Measurements from ENCODE around the gene SLC6A17.

SLC6A17 gene

GRCh38 chr1:110230381-110231199 lies 80.3 kb downstream of the SLC6A17 start:
- no peaks in the 10 kb centered on the region for H3K9me3 Mint-ChIP-seq
- H3K27me3 Mint-ChIP-seq, result no peaks in the 10 kb centered on the region
- CTCF ChIA-PET, result no interaction called here
- H3K4me1 Mint-ChIP-seq, result no peaks in the 10 kb centered on the region
- H3K4me3 Mint-ChIP-seq, result no peak overlapping the region
- no peak overlapping the region for H3K27ac Mint-ChIP-seq
- DNase-seq, result no peak
- no peaks in the 10 kb centered on the region for H3K36me3 Mint-ChIP-seq

- H3K4me1 Mint-ChIP-seq, result no peaks in the 10 kb centered on the region
- no peaks in the 10 kb centered on the region for H3K9me3 Mint-ChIP-seq
- H3K36me3 Mint-ChIP-seq, result no peaks in the 10 kb centered on the region
- no peaks in the 10 kb centered on the region for H3K27me3 Mint-ChIP-seq
- CTCF ChIA-PET, result no interaction called here
- no peak overlapping the region for H3K4me3 Mint-ChIP-seq
- DNase-seq, result no peak
- no peak overlapping the region for H3K27ac Mint-ChIP-seq
Observed at GRCh38 chr1:110233861-110234260, 83.6 kb downstream of the SLC6A17 start.

- H3K27me3 Mint-ChIP-seq, result no peaks in the 10 kb centered on the region
- H3K4me3 Mint-ChIP-seq, result no peak overlapping the region
- DNase-seq, result no peak
- H3K36me3 Mint-ChIP-seq, result no peaks in the 10 kb centered on the region
- CTCF ChIA-PET, result interaction anchor here (1.2 kb wide), 1 partner anchor 27 kb away, joined by 4 read pairs; no protein-coding TSS in a partner anchor
- no peak overlapping the region for H3K27ac Mint-ChIP-seq
- H3K4me1 Mint-ChIP-seq, result no peaks in the 10 kb centered on the region
- no peaks in the 10 kb centered on the region for H3K9me3 Mint-ChIP-seq
Observed at GRCh38 chr1:110234691-110235090, 84.4 kb downstream of the SLC6A17 start.

GRCh38 chr1:110235181-110235833 lies 85.0 kb downstream of the SLC6A17 start:
- Mint-ChIP-seq H3K4me3 (no peak overlapping the region), H3K36me3 (no peaks in the 10 kb centered on the region), H3K27me3 (no peaks in the 10 kb centered on the region), H3K9me3 (no peaks in the 10 kb centered on the region), H3K27ac (no peak overlapping the region), H3K4me1 (no peaks in the 10 kb centered on the region)
- DNase-seq, result no peak
- CTCF ChIA-PET, result interaction anchor here (1.2 to 1.4 kb wide), 2 partner anchors 28 to 261 kb away, joined by 4 read pairs; no protein-coding TSS in a partner anchor

- Mint-ChIP-seq H3K4me3 (no peak overlapping the region), H3K4me1 (no peaks in the 10 kb centered on the region), H3K36me3 (no peaks in the 10 kb centered on the region), H3K9me3 (no peaks in the 10 kb centered on the region), H3K27ac (no peak overlapping the region), H3K27me3 (no peaks in the 10 kb centered on the region)
- DNase-seq, result no peak
- CTCF ChIA-PET, result interaction anchor here (1.2 to 1.4 kb wide), 2 partner anchors 29 to 260 kb away, joined by 4 read pairs; no protein-coding TSS in a partner anchor
Observed at GRCh38 chr1:110235834-110236682, 85.8 kb downstream of the SLC6A17 start.

GRCh38 chr1:110237386-110238152 lies 87.3 kb downstream of the SLC6A17 start:
- Mint-ChIP-seq H3K27ac (no peak overlapping the region), H3K36me3 (no peaks in the 10 kb centered on the region), H3K27me3 (no peaks in the 10 kb centered on the region), H3K9me3 (no peaks in the 10 kb centered on the region), H3K4me1 (no peaks in the 10 kb centered on the region), H3K4me3 (no peak overlapping the region)
- CTCF ChIA-PET, result interaction anchor here (1.9 kb wide), 1 partner anchor 29 kb away, joined by 6 read pairs; no protein-coding TSS in a partner anchor
- DNase-seq, result no peak

GRCh38 chr1:110239441-110240430 lies 89.4 kb downstream of the SLC6A17 start:
- Mint-ChIP-seq H3K36me3 (no peaks in the 10 kb centered on the region), H3K27ac (no peak overlapping the region), H3K4me1 (no peaks in the 10 kb centered on the region), H3K9me3 (no peaks in the 10 kb centered on the region), H3K27me3 (no peaks in the 10 kb centered on the region), H3K4me3 (no peak overlapping the region)
- no peak for DNase-seq
- CTCF ChIA-PET, result interaction anchor here (0.7 to 1.4 kb wide), 2 partner anchors 16 to 30 kb away, joined by 3 read pairs; no protein-coding TSS in a partner anchor

GRCh38 chr1:110240476-110241210 lies 90.3 kb downstream of the SLC6A17 start:
- Mint-ChIP-seq H3K27ac (no peak overlapping the region), H3K4me3 (no peak overlapping the region), H3K36me3 (no peaks in the 10 kb centered on the region), H3K9me3 (no peaks in the 10 kb centered on the region), H3K4me1 (no peaks in the 10 kb centered on the region), H3K27me3 (no peaks in the 10 kb centered on the region)
- no peak for DNase-seq
- CTCF ChIA-PET, result interaction anchor here (0.6 to 0.7 kb wide), 2 partner anchors 31 to 1593 kb away, joined by 3 to 4 read pairs; no protein-coding TSS in a partner anchor

GRCh38 chr1:110241516-110241915 lies 91.2 kb downstream of the SLC6A17 start:
- H3K36me3 Mint-ChIP-seq, result no peaks in the 10 kb centered on the region
- CTCF ChIA-PET, result interaction anchor here (0.6 to 1.1 kb wide), 2 partner anchors 34 to 1593 kb away, joined by 4 read pairs; no protein-coding TSS in a partner anchor
- no peaks in the 10 kb centered on the region for H3K27me3 Mint-ChIP-seq
- no peak overlapping the region for H3K27ac Mint-ChIP-seq
- no peaks in the 10 kb centered on the region for H3K9me3 Mint-ChIP-seq
- no peaks in the 10 kb centered on the region for H3K4me1 Mint-ChIP-seq
- no peak overlapping the region for H3K4me3 Mint-ChIP-seq
- no peak for DNase-seq

GRCh38 chr1:110242062-110242461 lies 91.8 kb downstream of the SLC6A17 start:
- Mint-ChIP-seq H3K36me3 (no peaks in the 10 kb centered on the region), H3K27ac (no peak overlapping the region), H3K4me1 (no peaks in the 10 kb centered on the region), H3K4me3 (no peak overlapping the region), H3K27me3 (no peaks in the 10 kb centered on the region), H3K9me3 (no peaks in the 10 kb centered on the region)
- DNase-seq, result no peak
- CTCF ChIA-PET, result interaction anchor here (1.1 kb wide), 1 partner anchor 34 kb away, joined by 4 read pairs; no protein-coding TSS in a partner anchor

GRCh38 chr1:110242731-110243130 lies 92.4 kb downstream of the SLC6A17 start:
- no peaks in the 10 kb centered on the region for H3K4me1 Mint-ChIP-seq
- no peaks in the 10 kb centered on the region for H3K36me3 Mint-ChIP-seq
- CTCF ChIA-PET, result interaction anchor here (3.4 kb wide), 1 partner anchor 35 kb away, joined by 16 read pairs; no protein-coding TSS in a partner anchor

GRCh38 chr1:110243146-110243545 lies 92.9 kb downstream of the SLC6A17 start:
- Mint-ChIP-seq H3K36me3 (no peaks in the 10 kb centered on the region), H3K4me1 (no peaks in the 10 kb centered on the region), H3K27me3 (no peaks in the 10 kb centered on the region), H3K9me3 (no peaks in the 10 kb centered on the region), H3K4me3 (no peak overlapping the region), H3K27ac (no peak overlapping the region)
- no peak for DNase-seq
- CTCF ChIA-PET, result interaction anchor here (3.4 kb wide), 1 partner anchor 36 kb away, joined by 16 read pairs; no protein-coding TSS in a partner anchor

More at GRCh38 chr1:110242731-110243130, 92.4 kb downstream of the SLC6A17 start:
- DNase-seq, result no peak
- H3K4me3 Mint-ChIP-seq, result no peak overlapping the region
- H3K27ac Mint-ChIP-seq, result no peak overlapping the region
- no peaks in the 10 kb centered on the region for H3K9me3 Mint-ChIP-seq
- no peaks in the 10 kb centered on the region for H3K27me3 Mint-ChIP-seq
